Keratinocyte (primary cell): ENCODE data around the gene LGALS9B. TPM values are rescaled to one million over a fixed set of nuclear protein-coding genes. Genes with fewer than 3 reads are reported as not detected.
"Not testable (repeated sequence)": the region's sequence is repeated elsewhere in the genome, so short reads cannot be mapped to it uniquely, and the experiment has no call there.

ENCODE experiments used
- DNase-seq: peaks from one replicate; pipeline ENCODE4 v3.0.0-alpha.2; 2011; ENCODE audit warnings: low read depth, missing footprints, low spot score
- FAIRE-seq: peaks from 2 replicates; lab custom pipeline; 2011; peaks lifted over from hg19 to GRCh38; lab: Jason Lieb, UNC
- H2AFZ ChIP-seq: 2 replicates; pipeline ENCODE4 v1.6.0; 2012; ENCODE audit warnings: low read length, control low read depth, inconsistent platforms; ENCODE audit not compliant: control insufficient read depth
- H3K27ac ChIP-seq: 2 replicates; pipeline ENCODE4 v1.5.1; 2011; ENCODE audit warnings: low read length; ENCODE audit not compliant: control insufficient read depth, insufficient read depth
- H3K27me3 ChIP-seq: 3 replicates; pipeline ENCODE4 v1.6.0; 2011; ENCODE audit warnings: low read length; ENCODE audit not compliant: control insufficient read depth, insufficient read depth; ENCODE audit errors: extremely low read depth
- H3K36me3 ChIP-seq, 2 experiments: 2 replicates in 1 of 2; 3 replicates in 1 of 2; pipeline ENCODE4 v1.5.1; 2011; ENCODE audit warnings: low read length in 2 of 2, mild to moderate bottlenecking in 1 of 2; ENCODE audit not compliant: control insufficient read depth in 2 of 2, insufficient read depth in 2 of 2; ENCODE audit errors: extremely low read depth in 1 of 2
- H3K4me1 ChIP-seq: 3 replicates; pipeline ENCODE4 v1.5.1; 2011; ENCODE audit warnings: low read length; ENCODE audit not compliant: control insufficient read depth, insufficient read depth; ENCODE audit errors: extremely low read depth
- H3K4me2 ChIP-seq: 3 replicates; pipeline ENCODE4 v1.6.0; 2011; ENCODE audit warnings: low read depth, low read length; ENCODE audit not compliant: control insufficient read depth, insufficient read depth; ENCODE audit errors: extremely low read depth
- H3K4me3 ChIP-seq, 3 experiments: fragments of 200-600 bp in 1 of 3; sonication (generic) in 1 of 3; 2 replicates in 2 of 3; 3 replicates in 1 of 3; pipeline ENCODE4 v1.5.1; 2011 to 2016; ENCODE audit warnings: low read length in 3 of 3, mild to moderate bottlenecking in 3 of 3, control low read depth in 2 of 3, inconsistent platforms in 1 of 3, low read depth in 1 of 3, mixed read lengths in 1 of 3, mixed run types in 1 of 3, moderate library complexity in 1 of 3; ENCODE audit not compliant: control insufficient read depth in 2 of 3, insufficient read depth in 2 of 3; ENCODE audit errors: extremely low read depth in 1 of 3
- H3K79me2 ChIP-seq: 2 replicates; pipeline ENCODE4 v1.6.0; 2012; ENCODE audit warnings: low read length; ENCODE audit not compliant: control insufficient read depth, insufficient read depth
- H3K9ac ChIP-seq: 3 replicates; pipeline ENCODE4 v1.6.0; 2011; ENCODE audit warnings: low read length; ENCODE audit not compliant: control insufficient read depth, insufficient read depth; ENCODE audit errors: extremely low read depth
- H3K9me1 ChIP-seq: 3 replicates; pipeline ENCODE4 v1.6.0; 2011; ENCODE audit warnings: low read length; ENCODE audit not compliant: control insufficient read depth, insufficient read depth; ENCODE audit errors: extremely low read depth
- H3K9me3 ChIP-seq: 2 replicates; pipeline ENCODE4 v1.5.1; 2012; ENCODE audit warnings: low read depth, low read length; ENCODE audit not compliant: control insufficient read depth
- H4K20me1 ChIP-seq: 3 replicates; pipeline ENCODE4 v1.6.0; 2011; ENCODE audit warnings: low read length; ENCODE audit not compliant: control insufficient read depth, insufficient read depth; ENCODE audit errors: extremely low read depth
- dilution Hi-C: fragments of 300-500 bp; cut with MboI; formaldehyde crosslinking; loops from one replicate; pipeline ENCODE4 v1.7.0; 2020; ENCODE audit warnings: low sequenced_read_pairs; ENCODE audit not compliant: extremely low pct_ligation_motif_present
- polyA plus RNA-seq, 5 experiments: library from polyadenylated mRNA; depleted of rRNA in 3 of 5; stranded (reverse) in 3 of 5; stranded (forward) in 1 of 5; unstranded in 1 of 5; fragments of >200 nt; gene quantifications; 1 replicate in 1 of 5; 2 replicates in 3 of 5; 3 replicates in 1 of 5; pipeline versions ENCODE4 v1.2.1 to v1.2.3, GENCODE V29; 2011 to 2012; ENCODE audit warnings: missing spikeins in 2 of 5, low read depth in 1 of 5, low replicate concordance in 1 of 5

The LGALS9B gene
- polyA plus RNA-seq, 1 donor (not counting 4 experiments of a cell fraction or from before 2014, with no cell fraction given): 8.5 TPM

- H3K9me1 ChIP-seq, H3K9me3 ChIP-seq, H3K27me3 ChIP-seq, dilution Hi-C loops, DNase-seq, H3K36me3 ChIP-seq, FAIRE-seq, H3K79me2 ChIP-seq, H3K9ac ChIP-seq, H3K4me3 ChIP-seq, H3K4me1 ChIP-seq, H3K4me2 ChIP-seq, H4K20me1 ChIP-seq, H2AFZ ChIP-seq, H3K27ac ChIP-seq: not testable (repeated sequence)
Observed at GRCh38 chr17:20474081-20474480, 6.7 kb upstream of the LGALS9B start.

- H3K4me3 ChIP-seq, H3K9ac ChIP-seq, H3K27ac ChIP-seq, H3K4me2 ChIP-seq, dilution Hi-C loops, H3K4me1 ChIP-seq, DNase-seq, H3K27me3 ChIP-seq, FAIRE-seq, H4K20me1 ChIP-seq, H2AFZ ChIP-seq, H3K9me1 ChIP-seq, H3K9me3 ChIP-seq, H3K79me2 ChIP-seq, H3K36me3 ChIP-seq: not testable (repeated sequence)
Observed at GRCh38 chr17:20469946-20470345, 2.6 kb upstream of the LGALS9B start.

GRCh38 chr17:20469107-20469506 lies 1.8 kb upstream of the LGALS9B start:
- H3K27me3 ChIP-seq, H2AFZ ChIP-seq, H4K20me1 ChIP-seq, H3K9me1 ChIP-seq, dilution Hi-C loops, FAIRE-seq, H3K4me2 ChIP-seq, H3K9me3 ChIP-seq, DNase-seq, H3K79me2 ChIP-seq, H3K9ac ChIP-seq, H3K27ac ChIP-seq, H3K4me3 ChIP-seq, H3K36me3 ChIP-seq, H3K4me1 ChIP-seq: not testable (repeated sequence)

- DNase-seq, H3K27me3 ChIP-seq, H3K9ac ChIP-seq, H3K27ac ChIP-seq, H3K36me3 ChIP-seq, H3K4me3 ChIP-seq, H3K79me2 ChIP-seq, H3K9me1 ChIP-seq, FAIRE-seq, dilution Hi-C loops, H3K4me2 ChIP-seq, H3K4me1 ChIP-seq, H4K20me1 ChIP-seq, H3K9me3 ChIP-seq, H2AFZ ChIP-seq: not testable (repeated sequence)
Observed at GRCh38 chr17:20466999-20467398, 340 bp downstream of the LGALS9B start.

- H4K20me1 ChIP-seq, H3K9ac ChIP-seq, H3K9me3 ChIP-seq, DNase-seq, H3K4me2 ChIP-seq, H3K9me1 ChIP-seq, H3K4me1 ChIP-seq, FAIRE-seq, H3K79me2 ChIP-seq, dilution Hi-C loops, H3K27me3 ChIP-seq, H3K27ac ChIP-seq, H3K4me3 ChIP-seq, H2AFZ ChIP-seq, H3K36me3 ChIP-seq: not testable (repeated sequence)
Observed at GRCh38 chr17:20466553-20466952, 786 bp downstream of the LGALS9B start.
